ENCODE data around the gene ITCH. TPM values are rescaled to one million over a fixed set of nuclear protein-coding genes. Genes with fewer than 3 reads are reported as not detected.

ITCH gene
- total and polyA plus RNA-seq, 2 donors (not counting 3 experiments of a cell fraction or from before 2014, with no cell fraction given): 6.4 to 57.4 TPM

DNA sequence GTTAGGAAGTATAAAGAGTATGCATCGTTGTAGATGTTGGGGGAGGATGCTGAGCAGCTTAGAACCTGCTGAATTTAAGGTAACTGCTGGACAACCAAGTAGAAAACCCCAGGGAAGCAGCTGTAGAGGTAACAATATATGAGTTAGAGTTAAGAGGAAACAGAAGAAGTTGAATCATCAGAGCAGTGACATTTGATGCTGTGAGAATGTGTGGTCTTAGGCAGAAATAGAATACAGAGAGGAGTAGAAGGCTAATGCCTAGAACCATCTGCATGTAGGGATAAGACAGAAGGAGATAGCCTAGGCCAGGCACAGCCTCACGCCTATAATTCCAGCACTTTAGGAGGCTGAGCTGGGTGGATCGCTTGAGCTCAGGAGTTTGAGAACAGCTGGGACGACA, 130.6 kb downstream of the ITCH start:
- no peak overlapping the region for H2AFZ ChIP-seq (ENCODE audit: low read depth, low read length)
- FAIRE-seq: no peak
- H3K79me2 ChIP-seq (ENCODE audit: control insufficient read depth, insufficient read depth, low read length): peaks cover 10% of the 10 kb centered on the region
- intact Hi-C loops (cut with micrococcal nuclease) (no loop called here), dilution Hi-C loops (cut with MboI; ENCODE audit: extremely low pct_ligation_motif_present, low sequenced_read_pairs) (no loop called here)
- DNase-seq (ENCODE audit: low read depth, low spot score): no peak
- H3K4me2 ChIP-seq (ENCODE audit: insufficient read depth, low read length): no peak overlapping the region
- no peaks in the 10 kb centered on the region for H4K20me1 ChIP-seq (replicated peaks; ENCODE audit: control insufficient read depth, extremely low read depth, insufficient read depth, low read length)
- no peaks in the 10 kb centered on the region for H3K4me1 ChIP-seq (ENCODE audit: control insufficient read depth, extremely low read depth, insufficient read depth, low read length)
- POLR2A ChIA-PET: interaction anchor here (0.6 kb wide), 1 partner anchor 16 kb away, joined by 8 read pairs; no protein-coding TSS in a partner anchor
- TF ChIP-seq POLR2AphosphoS5 (IDR thresholded peaks at IDR 0.05; ENCODE audit: insufficient read depth, low read depth, low read length): no peak
- TF ChIP-seq, protein P1, sequence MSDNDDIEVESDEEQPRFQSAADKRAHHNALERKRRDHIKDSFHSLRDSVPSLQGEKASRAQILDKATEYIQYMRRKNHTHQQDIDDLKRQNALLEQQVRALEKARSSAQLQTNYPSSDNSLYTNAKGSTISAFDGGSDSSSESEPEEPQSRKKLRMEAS (IDR thresholded peaks at IDR 0.05; ENCODE audit: insufficient read depth, insufficient read length): no peak
- TF ChIP-seq CTCF (IDR thresholded peaks at IDR 0.05; ENCODE audit: extremely low read depth in 1 of 2, insufficient read depth in 1 of 2, low read depth in 1 of 2, low read length in 2 of 2): no peak
- no peak for TF ChIP-seq EZH2 (IDR thresholded peaks at IDR 0.05; ENCODE audit: borderline replicate concordance, low read depth, low read length, severe bottlenecking)
- no peak for TF ChIP-seq MYC (IDR thresholded peaks at IDR 0.05; ENCODE audit: low read depth, low read length)
- no peak for TF ChIP-seq JUN (IDR thresholded peaks at IDR 0.05; ENCODE audit: borderline replicate concordance, insufficient read depth, insufficient read length, low read depth)
- TF ChIP-seq POLR2A (IDR thresholded peaks at IDR 0.05; ENCODE audit: low read depth, low read length): no peak
- no peak for TF ChIP-seq GATA2 (IDR thresholded peaks at IDR 0.05; ENCODE audit: insufficient read depth, insufficient read length, low read depth, low read length)
- TF ChIP-seq FOS (IDR thresholded peaks at IDR 0.05; ENCODE audit: borderline replicate concordance, insufficient read depth, low read length): no peak
- H3K9me3 ChIP-seq (replicated peaks; ENCODE audit: control insufficient read depth, insufficient read depth, low read length): no peaks in the 10 kb centered on the region
- CTCF ChIA-PET: interaction anchor here (1.1 to 2.5 kb wide), 3 partner anchors 10 to 181 kb away, joined by 3 to 7 read pairs (median 5); no protein-coding TSS in a partner anchor
- H3K36me3 ChIP-seq (ENCODE audit: control insufficient read depth in 2 of 2, extremely low read depth in 1 of 2, insufficient read depth in 2 of 2, low read length in 2 of 2): peaks cover 14 to 23% of the 10 kb centered on the region in 2 experiments
- no peaks in the 10 kb centered on the region for H3K9me1 ChIP-seq (replicated peaks; ENCODE audit: control insufficient read depth, extremely low read depth, insufficient read depth, low read length)
- BruUV-seq (replicated peaks): no TSS peak
- H3K27me3 ChIP-seq (ENCODE audit: control insufficient read depth in 2 of 2, insufficient read depth in 2 of 2, low read length in 2 of 2): no peaks in the 10 kb centered on the region
- no peak overlapping the region for H3K9ac ChIP-seq (replicated peaks; ENCODE audit: extremely low read depth, insufficient read depth, low read length)
- H3K27ac ChIP-seq (ENCODE audit: insufficient read depth, low read depth, low read length): no peak overlapping the region
- no peak overlapping the region for H3K4me3 ChIP-seq (replicated peaks in 1 of 3; ENCODE audit: insufficient read depth in 1 of 3, low read depth in 1 of 3, low read length in 3 of 3)

Data from endothelial cell of umbilical vein (primary cell).